K562 (cell line): ENCODE measurements around the gene SCRN1. TPM values are rescaled to one million over a fixed set of nuclear protein-coding genes. Genes with fewer than 3 reads are reported as not detected.

Experiments
- ATAC-seq: fragments of 200-7000 bp; cut with Tn5 transposase; 3 replicates; pipeline ENCODE4 v1.9.1; 2020; ENCODE audit warnings: moderate library complexity
- BruUV-seq: library from RNA; stranded (reverse); fragments of 400-500 nt; replicated peaks from 2 replicates; lab custom pipeline; 2021; lab: Mats Ljungman, UMichigan
- CTCF ChIA-PET: fragments of 300-600 bp; formaldehyde crosslinking; extraction: SDS; loops from one replicate; lab custom pipeline; 2021; ENCODE audit warnings: low intra/inter-chr PET ratio; lab: Yijun Ruan, JAX
- POLR2A ChIA-PET: fragments of 300-600, 350-650 bp; sonication (Branson Sonifier 250); formaldehyde crosslinking; extraction: SDS; loops from one replicate; lab custom pipeline; 2021; ENCODE audit warnings: antibody characterized with exemption, inconsistent platforms; lab: Yijun Ruan, JAX
- DNase-seq, 4 experiments: peaks; one replicate each; pipeline versions ENCODE4 v3.0.0 to v3.0.0-alpha.2; 2011 to 2018; ENCODE audit warnings: low spot score in 3 of 4, mixed read lengths in 3 of 4; ENCODE audit errors: extremely low read depth in 1 of 4
- FAIRE-seq: peaks from 2 replicates; lab custom pipeline; 2011; peaks lifted over from hg19 to GRCh38; lab: Jason Lieb, UNC
- H2AFZ ChIP-seq: 2 replicates; pipeline ENCODE4 v1.6.0; 2011; ENCODE audit warnings: low read depth, low read length, control low read depth, inconsistent platforms
- H3K27ac ChIP-seq: fragments of 200-600 bp; 3 replicates; pipeline ENCODE4 v1.8.0; 2011; ENCODE audit warnings: low read depth, mild to moderate bottlenecking, control low read depth, inconsistent platforms, low read length, moderate library complexity, mixed read lengths; ENCODE audit errors: extremely low read depth
- H3K27me3 ChIP-seq, 2 experiments: fragments of 300-600 bp in 1 of 2; 2 replicates in 1 of 2; 3 replicates in 1 of 2; pipeline versions ENCODE4 v1.6.0 to v1.8.0; 2011; ENCODE audit warnings: inconsistent platforms in 2 of 2, low read length in 2 of 2, mild to moderate bottlenecking in 1 of 2, mixed read lengths in 1 of 2, moderate library complexity in 1 of 2; ENCODE audit not compliant: control insufficient read depth in 2 of 2, insufficient read depth in 2 of 2
- H3K36me3 ChIP-seq: fragments of 300-600 bp; 3 replicates; pipeline ENCODE4 v1.8.0; 2011; ENCODE audit warnings: mild to moderate bottlenecking, low read length, inconsistent platforms; ENCODE audit not compliant: control insufficient read depth, insufficient read depth
- H3K4me1 ChIP-seq, 2 experiments: fragments of 200-600 bp in 1 of 2; replicated peaks in 1 of 2; 2 replicates in 1 of 2; 3 replicates in 1 of 2; pipeline versions ENCODE4 v1.5.1 to v1.8.0; 2011; ENCODE audit warnings: inconsistent platforms in 2 of 2, low read length in 2 of 2, mild to moderate bottlenecking in 1 of 2, mixed read lengths in 1 of 2, moderate library complexity in 1 of 2; ENCODE audit not compliant: control insufficient read depth in 2 of 2, insufficient read depth in 2 of 2
- H3K4me2 ChIP-seq: 2 replicates; pipeline ENCODE4 v1.6.1; 2011; ENCODE audit warnings: low read length, control low read depth, inconsistent platforms, mixed read lengths; ENCODE audit not compliant: insufficient read depth
- H3K4me3 ChIP-seq: fragments of 200-600 bp; sonication (generic), shearing (Covaris generic); 2 replicates; pipeline ENCODE4 v1.5.1; 2016; ENCODE audit warnings: control low read depth, inconsistent platforms
- H3K79me2 ChIP-seq: fragments of 200-600 bp; 3 replicates; pipeline ENCODE4 v1.8.0; 2011; ENCODE audit warnings: low read length, inconsistent platforms; ENCODE audit not compliant: control insufficient read depth, insufficient read depth
- H3K9ac ChIP-seq, 2 experiments: 2 replicates each; pipeline versions ENCODE4 v1.6.0 to v1.6.1; 2011; ENCODE audit warnings: low read depth in 2 of 2, low read length in 2 of 2, control low read depth in 1 of 2, inconsistent platforms in 1 of 2, mild to moderate bottlenecking in 1 of 2, mixed read lengths in 1 of 2; ENCODE audit not compliant: insufficient read depth in 1 of 2
- H3K9me1 ChIP-seq: one replicate; pipeline ENCODE4 v1.6.0; 2011; ENCODE audit warnings: inconsistent platforms, mild to moderate bottlenecking, low read length, moderate library complexity; ENCODE audit not compliant: control insufficient read depth, insufficient read depth
- H3K9me3 ChIP-seq: replicated peaks from 2 replicates; pipeline ENCODE4 v1.5.1; 2011; ENCODE audit warnings: low read depth, low read length, inconsistent platforms; ENCODE audit not compliant: control insufficient read depth, insufficient read depth
- H4K20me1 ChIP-seq: replicated peaks from 2 replicates; pipeline ENCODE4 v1.6.1; 2011; ENCODE audit warnings: low read length, inconsistent platforms, mixed read lengths; ENCODE audit not compliant: control insufficient read depth, insufficient read depth
- KLF1 ChIP-seq: fragments of 450-650 bp; IDR thresholded peaks from 2 replicates; pipeline ENCODE4 v1.6.1; 2016; ENCODE audit warnings: missing genetic modification characterization, missing compliant biosample characterization
- SMARCE1 ChIP-seq: fragments of 450-650 bp; IDR thresholded peaks from 2 replicates; pipeline ENCODE4 v1.7.1; 2016; ENCODE audit warnings: mild to moderate bottlenecking
- TCF15 ChIP-seq: fragments of 250-450 bp; sonication (Bioruptor Pico); IDR thresholded peaks from 2 replicates; pipeline ENCODE4 v1.8.0; 2022; ENCODE audit warnings: moderate library complexity, mild to moderate bottlenecking, inconsistent platforms
- ZNF146 ChIP-seq: IDR thresholded peaks from one replicate; pipeline ENCODE4 v1.6.1; 2018; ENCODE audit warnings: missing compliant biosample characterization; ENCODE audit not compliant: unreplicated experiment
- ZNF165 ChIP-seq: fragments of 250-450 bp; sonication (Bioruptor Pico); IDR thresholded peaks from 2 replicates; pipeline ENCODE4 v1.4.0; 2020; ENCODE audit warnings: borderline replicate concordance
- ZNF592 ChIP-seq: fragments of 450-650 bp; IDR thresholded peaks from 2 replicates; pipeline ENCODE4 v1.6.1; 2017; ENCODE audit warnings: antibody characterized with exemption, mild to moderate bottlenecking
- WGBS: fragments of 100-300 bp; shearing (Covaris generic); methylation state at CpG from one replicate; pipeline ENCODE4 v1.1.6; 2016; ENCODE audit warnings: low coverage, mixed read lengths; ENCODE audit not compliant: insufficient coverage; ENCODE audit errors: missing lambda C conversion rate; 5-methylcytosine and 5-hydroxymethylcytosine counted together
- in situ Hi-C: fragments of 300-500 bp; cut with MboI; formaldehyde crosslinking; loops from 4 replicates; pipeline ENCODE4 v1.15.0; 2018; ENCODE audit warnings: inconsistent platforms, mixed read lengths
- intact Hi-C: fragments of 100-400 bp; cut with micrococcal nuclease; formaldehyde crosslinking; loops from 2 replicates; pipeline ENCODE4 v1.14.2; 2022
- polyA plus RNA-seq, 8 experiments: library from polyadenylated mRNA; depleted of rRNA in 4 of 8; stranded (reverse) in 5 of 8; unstranded in 3 of 8; fragments of >200 nt; fragmentation: Nextera tagmentation in 2 of 8; fragmentation: Illumina TruSeq in 1 of 8; extraction: Ambion mirVana in 2 of 8; extraction: Trizol in 1 of 8; gene quantifications; 2 replicates each; pipeline versions ENCODE4 v1.2.1 to v1.2.3, GENCODE V29; 2011 to 2014; ENCODE audit warnings: inconsistent platforms in 1 of 8, missing spikeins in 1 of 8
- total RNA-seq, 7 experiments: library from RNA; depleted of rRNA in 6 of 7; stranded (reverse); fragments of >200 nt in 6 of 7; fragmentation: Illumina TruSeq in 2 of 7; extraction: Trizol in 2 of 7; gene quantifications; 2 replicates each; pipeline versions ENCODE4 v1.2.1 to v1.2.3, GENCODE V29; 2011 to 2021; ENCODE audit warnings: low replicate concordance in 1 of 7
- TF ChIP-seq, protein P1 (sequence below): fragments of 450-650 bp; IDR thresholded peaks from 2 replicates; pipeline ENCODE4 v1.6.1; 2016; ENCODE audit warnings: low read depth

Gene SCRN1
- total and polyA plus RNA-seq, 9 of the 15 experiments (the other 6 are each of a cell fraction or from before 2014, with no cell fraction given) = 0.13 to 1.4 (median 0.20) TPM

DNA sequence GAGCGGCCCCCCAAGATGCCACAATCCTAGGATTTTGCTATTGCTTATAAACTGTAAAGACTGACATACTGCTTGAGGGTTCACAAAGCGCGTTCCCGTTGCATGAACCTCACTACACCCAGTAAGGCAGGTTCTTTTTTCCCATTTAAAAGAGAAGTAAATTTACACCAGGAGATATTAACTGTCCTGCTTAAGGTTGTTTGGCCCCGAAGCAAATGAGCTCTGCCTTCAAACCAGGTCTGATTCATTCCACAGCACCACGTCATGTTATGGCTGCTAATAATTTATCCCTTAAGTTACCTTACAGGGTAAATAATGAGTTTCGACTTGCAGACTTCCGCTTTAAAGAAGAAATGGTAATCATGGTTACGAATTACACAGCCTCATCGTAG, 37.5 kb upstream of the SCRN1 start:
- Histone ChIP-seq H3K27ac (peak overlapping the region; percentile 76), H2AFZ (peak overlapping the region; percentile 98), H3K9me1 (no peaks in the 10 kb centered on the region), H3K79me2 (peaks cover 87% of the 10 kb centered on the region), H3K27me3 (no peaks in the 10 kb centered on the region), H3K4me1 (peaks cover 10 to 17% of the 10 kb centered on the region in 2 experiments; a peak in 3 of 5 replicates), H3K4me3 (peak overlapping the region; percentile 82), H3K9ac (peak overlapping the region; percentile 38 to 74; a peak in 3 of 4 replicates), H3K4me2 (peak overlapping the region; percentile 95), H3K9me3 (no peaks in the 10 kb centered on the region), H4K20me1 (no peaks in the 10 kb centered on the region; the same call in 1 of the 2 replicates), H3K36me3 (peaks cover 21% of the 10 kb centered on the region)
- FAIRE-seq (no peak), ATAC-seq (peak; percentile 0; the same call in 2 of the 3 replicates), DNase-seq (peak in 1 of 4 experiments; percentile 16)
- BruUV-seq = TSS peak; percentile 30
- in situ Hi-C loops = no loop called here
- ChIA-PET CTCF (no interaction called here), POLR2A (interaction anchor here (0.7 to 1.7 kb wide), 6 partner anchors 9 to 91 kb away, joined by 3 to 11 read pairs (median 4); no protein-coding TSS in a partner anchor)
- intact Hi-C loops = loop anchor here (5.0 kb wide), 1 partner anchor 110 kb away; no protein-coding TSS in a partner anchor
- WGBS = 4% methylated on average over 10 of the region's 10 CpGs
- TF ChIP-seq SMARCE1 = peak; percentile 26; the same call in 1 of the 2 replicates
- TF ChIP-seq TCF15 (CRISPR knock-in tag) = no peak
- 0 out of 2 replicates have a peak, but pooled peaks have one; percentile 22 for TF ChIP-seq ZNF592
- TF ChIP-seq, protein P1, sequence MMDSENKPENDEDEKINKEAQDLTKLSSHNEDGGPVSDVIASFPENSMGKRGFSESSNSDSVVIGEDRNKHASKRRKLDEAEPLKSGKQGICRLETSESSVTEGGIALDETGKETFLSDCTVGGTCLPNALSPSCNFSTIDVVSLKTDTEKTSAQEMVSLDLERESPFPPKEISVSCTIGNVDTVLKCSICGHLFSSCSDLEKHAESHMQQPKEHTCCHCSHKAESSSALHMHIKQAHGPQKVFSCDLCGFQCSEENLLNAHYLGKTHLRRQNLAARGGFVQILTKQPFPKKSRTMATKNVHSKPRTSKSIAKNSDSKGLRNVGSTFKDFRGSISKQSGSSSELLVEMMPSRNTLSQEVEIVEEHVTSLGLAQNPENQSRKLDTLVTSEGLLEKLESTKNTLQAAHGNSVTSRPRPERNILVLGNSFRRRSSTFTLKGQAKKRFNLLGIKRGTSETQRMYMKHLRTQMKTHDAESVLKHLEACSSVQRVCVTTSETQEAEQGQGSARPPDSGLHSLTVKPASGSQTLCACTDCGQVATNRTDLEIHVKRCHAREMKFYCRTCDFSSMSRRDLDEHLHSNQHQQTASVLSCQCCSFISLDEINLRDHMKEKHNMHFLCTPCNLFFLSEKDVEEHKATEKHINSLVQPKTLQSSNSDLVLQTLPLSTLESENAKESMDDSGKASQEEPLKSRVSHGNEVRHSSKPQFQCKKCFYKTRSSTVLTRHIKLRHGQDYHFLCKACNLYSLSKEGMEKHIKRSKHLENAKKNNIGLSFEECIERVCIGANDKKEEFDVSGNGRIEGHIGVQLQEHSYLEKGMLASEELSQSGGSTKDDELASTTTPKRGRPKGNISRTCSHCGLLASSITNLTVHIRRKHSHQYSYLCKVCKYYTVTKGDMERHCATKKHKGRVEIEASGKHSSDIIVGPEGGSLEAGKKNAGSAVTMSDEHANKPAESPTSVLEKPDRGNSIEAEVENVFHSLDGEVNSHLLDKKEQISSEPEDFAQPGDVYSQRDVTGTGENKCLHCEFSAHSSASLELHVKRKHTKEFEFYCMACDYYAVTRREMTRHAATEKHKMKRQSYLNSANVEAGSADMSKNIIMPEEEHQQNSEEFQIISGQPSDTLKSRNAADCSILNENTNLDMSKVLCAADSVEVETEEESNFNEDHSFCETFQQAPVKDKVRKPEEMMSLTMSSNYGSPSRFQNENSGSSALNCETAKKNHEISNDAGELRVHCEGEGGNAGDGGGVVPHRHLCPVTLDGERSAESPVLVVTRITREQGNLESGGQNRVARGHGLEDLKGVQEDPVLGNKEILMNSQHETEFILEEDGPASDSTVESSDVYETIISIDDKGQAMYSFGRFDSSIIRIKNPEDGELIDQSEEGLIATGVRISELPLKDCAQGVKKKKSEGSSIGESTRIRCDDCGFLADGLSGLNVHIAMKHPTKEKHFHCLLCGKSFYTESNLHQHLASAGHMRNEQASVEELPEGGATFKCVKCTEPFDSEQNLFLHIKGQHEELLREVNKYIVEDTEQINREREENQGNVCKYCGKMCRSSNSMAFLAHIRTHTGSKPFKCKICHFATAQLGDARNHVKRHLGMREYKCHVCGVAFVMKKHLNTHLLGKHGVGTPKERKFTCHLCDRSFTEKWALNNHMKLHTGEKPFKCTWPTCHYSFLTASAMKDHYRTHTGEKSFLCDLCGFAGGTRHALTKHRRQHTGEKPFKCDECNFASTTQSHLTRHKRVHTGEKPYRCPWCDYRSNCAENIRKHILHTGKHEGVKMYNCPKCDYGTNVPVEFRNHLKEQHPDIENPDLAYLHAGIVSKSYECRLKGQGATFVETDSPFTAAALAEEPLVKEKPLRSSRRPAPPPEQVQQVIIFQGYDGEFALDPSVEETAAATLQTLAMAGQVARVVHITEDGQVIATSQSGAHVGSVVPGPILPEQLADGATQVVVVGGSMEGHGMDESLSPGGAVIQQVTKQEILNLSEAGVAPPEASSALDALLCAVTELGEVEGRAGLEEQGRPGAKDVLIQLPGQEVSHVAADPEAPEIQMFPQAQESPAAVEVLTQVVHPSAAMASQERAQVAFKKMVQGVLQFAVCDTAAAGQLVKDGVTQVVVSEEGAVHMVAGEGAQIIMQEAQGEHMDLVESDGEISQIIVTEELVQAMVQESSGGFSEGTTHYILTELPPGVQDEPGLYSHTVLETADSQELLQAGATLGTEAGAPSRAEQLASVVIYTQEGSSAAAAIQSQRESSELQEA = peak; percentile 64
- no peak for TF ChIP-seq ZNF146 (CRISPR knock-in tag)
- TF ChIP-seq ZNF165 (CRISPR knock-in tag) = no peak
- TF ChIP-seq KLF1 (tag) = no peak
